Erythroblast (primary cell): Measurements from ENCODE around the gene SMOC2.

ENCODE experiments used
- GATA1 ChIP-seq: IDR thresholded peaks from 2 replicates; pipeline ENCODE4 v1.6.1; 2011; ENCODE audit warnings: low read depth, mild to moderate bottlenecking, control low read depth, low read length, moderate library complexity
- POLR2A ChIP-seq: IDR thresholded peaks from 2 replicates; pipeline ENCODE4 v1.6.1; 2011; ENCODE audit warnings: mild to moderate bottlenecking, low read length

GRCh38 chr6:168632694-168633093 lies 191.7 kb downstream of the SMOC2 start:
- TF ChIP-seq POLR2A (no peak), GATA1 (no peak)
